ENCODE data around the gene FHL3. TPM values are rescaled to one million over a fixed set of nuclear protein-coding genes. Genes with fewer than 3 reads are reported as not detected.
"Not testable (repeated sequence)": the region's sequence is repeated elsewhere in the genome, so short reads cannot be mapped to it uniquely, and the experiment has no call there.

The FHL3 gene
- total RNA-seq, 1 donor, result 21.4 TPM

GRCh38 chr1:37975083-37975482 is 30.2 kb downstream of the FHL3 start:
- not testable (repeated sequence) for H4K20me1 ChIP-seq (ENCODE audit: insufficient read depth, low read length); H3K27ac ChIP-seq (ENCODE audit: low read depth, low read length); H3K4me1 ChIP-seq (ENCODE audit: insufficient read depth, low read length); H3K27me3 ChIP-seq (ENCODE audit: insufficient read depth, low read length); H3K4me3 ChIP-seq (ENCODE audit: insufficient read depth, low read length); H3K9me3 ChIP-seq (ENCODE audit: low read depth, low read length); H2AFZ ChIP-seq (ENCODE audit: low read length); H3K4me2 ChIP-seq (ENCODE audit: insufficient read depth, low read length)
- DNase-seq (ENCODE audit: insufficient read length, low spot score, missing footprints), result peak; percentile 73
- peaks cover 12% of the 10 kb centered on the region for H3K79me2 ChIP-seq (ENCODE audit: insufficient read depth, low read length)
- H3K36me3 ChIP-seq (ENCODE audit: insufficient read depth, low read length), result peaks cover 45% of the 10 kb centered on the region
- peak; percentile 61 for TF ChIP-seq CTCF (IDR thresholded peaks at IDR 0.05; ENCODE audit: extremely low read depth, low read depth, low read length)

GRCh38 chr1:37974567-37974966 is 30.7 kb downstream of the FHL3 start:
- H2AFZ ChIP-seq (ENCODE audit: low read length), result no peak overlapping the region
- H3K4me2 ChIP-seq (ENCODE audit: insufficient read depth, low read length), result no peak overlapping the region
- no peaks in the 10 kb centered on the region for H3K9me3 ChIP-seq (ENCODE audit: low read depth, low read length)
- no peak overlapping the region for H3K4me3 ChIP-seq (ENCODE audit: insufficient read depth, low read length)
- no peaks in the 10 kb centered on the region for H3K27me3 ChIP-seq (ENCODE audit: insufficient read depth, low read length)
- DNase-seq (ENCODE audit: insufficient read length, low spot score, missing footprints), result no peak
- no peaks in the 10 kb centered on the region for H4K20me1 ChIP-seq (ENCODE audit: insufficient read depth, low read length)
- H3K79me2 ChIP-seq (ENCODE audit: insufficient read depth, low read length), result peaks cover 15% of the 10 kb centered on the region
- H3K27ac ChIP-seq (ENCODE audit: low read depth, low read length), result peak overlapping the region; percentile 15
- no peaks in the 10 kb centered on the region for H3K4me1 ChIP-seq (ENCODE audit: insufficient read depth, low read length)
- H3K36me3 ChIP-seq (ENCODE audit: insufficient read depth, low read length), result peaks cover 44% of the 10 kb centered on the region
- TF ChIP-seq CTCF (IDR thresholded peaks at IDR 0.05; ENCODE audit: extremely low read depth, low read depth, low read length), result no peak

GRCh38 chr1:37973684-37974083 is 31.6 kb downstream of the FHL3 start:
- H3K27ac ChIP-seq (ENCODE audit: low read depth, low read length); DNase-seq (ENCODE audit: insufficient read length, low spot score, missing footprints): not testable (repeated sequence)
- H3K36me3 ChIP-seq (ENCODE audit: insufficient read depth, low read length), result peaks cover 44% of the 10 kb centered on the region

GRCh38 chr1:37965301-37965700 is 40.0 kb downstream of the FHL3 start:
- Histone ChIP-seq H3K4me3 (ENCODE audit: insufficient read depth, low read length) (no peak overlapping the region), H3K27me3 (ENCODE audit: insufficient read depth, low read length) (no peaks in the 10 kb centered on the region), H3K4me1 (ENCODE audit: insufficient read depth, low read length) (peaks cover 4% of the 10 kb centered on the region), H3K9me3 (ENCODE audit: low read depth, low read length) (no peaks in the 10 kb centered on the region), H3K79me2 (ENCODE audit: insufficient read depth, low read length) (peaks cover 3% of the 10 kb centered on the region), H2AFZ (ENCODE audit: low read length) (no peak overlapping the region), H3K27ac (ENCODE audit: low read depth, low read length) (no peak overlapping the region), H3K36me3 (ENCODE audit: insufficient read depth, low read length) (peaks cover 54% of the 10 kb centered on the region), H4K20me1 (ENCODE audit: insufficient read depth, low read length) (no peaks in the 10 kb centered on the region), H3K4me2 (ENCODE audit: insufficient read depth, low read length) (no peak overlapping the region)
- no peak for TF ChIP-seq CTCF (IDR thresholded peaks at IDR 0.05; ENCODE audit: extremely low read depth, low read depth, low read length)
- DNase-seq (ENCODE audit: insufficient read length, low spot score, missing footprints), result no peak

More at GRCh38 chr1:37973684-37974083, 31.6 kb downstream of the FHL3 start:
- H3K4me1 ChIP-seq (ENCODE audit: insufficient read depth, low read length); H3K4me2 ChIP-seq (ENCODE audit: insufficient read depth, low read length); H3K4me3 ChIP-seq (ENCODE audit: insufficient read depth, low read length); H3K27me3 ChIP-seq (ENCODE audit: insufficient read depth, low read length); H2AFZ ChIP-seq (ENCODE audit: low read length); H3K9me3 ChIP-seq (ENCODE audit: low read depth, low read length); H4K20me1 ChIP-seq (ENCODE audit: insufficient read depth, low read length): not testable (repeated sequence)
- H3K79me2 ChIP-seq (ENCODE audit: insufficient read depth, low read length), result peaks cover 15% of the 10 kb centered on the region

- H3K4me1 ChIP-seq (ENCODE audit: insufficient read depth, low read length); H3K4me2 ChIP-seq (ENCODE audit: insufficient read depth, low read length); H3K27ac ChIP-seq (ENCODE audit: low read depth, low read length); H3K79me2 ChIP-seq (ENCODE audit: insufficient read depth, low read length); H4K20me1 ChIP-seq (ENCODE audit: insufficient read depth, low read length); H2AFZ ChIP-seq (ENCODE audit: low read length); H3K4me3 ChIP-seq (ENCODE audit: insufficient read depth, low read length); H3K9me3 ChIP-seq (ENCODE audit: low read depth, low read length); H3K27me3 ChIP-seq (ENCODE audit: insufficient read depth, low read length); DNase-seq (ENCODE audit: insufficient read length, low spot score, missing footprints): not testable (repeated sequence)
- H3K36me3 ChIP-seq (ENCODE audit: insufficient read depth, low read length), result peaks cover 57% of the 10 kb centered on the region
Measured at GRCh38 chr1:37964106-37964505, 41.2 kb downstream of the FHL3 start.
